ENCODE measurements around the gene DMBX1.

- TF ChIP-seq EZH2phosphoT487 (IDR thresholded peaks at IDR 0.05; ENCODE audit: borderline replicate concordance, low read length), result no peak
- TF ChIP-seq CTCF (IDR thresholded peaks at IDR 0.05; ENCODE audit: low read depth, low read length, poor library complexity, severe bottlenecking), result no peak
Observed at GRCh38 chr1:46510998-46511365, 21.3 kb downstream of the DMBX1 start.
